HEK293 (cell line): ENCODE measurements around the gene RSBN1L.

ENCODE experiments used
- CTCF ChIA-PET: fragments of 350-600 bp; formaldehyde crosslinking; extraction: SDS; loops from one replicate; lab custom pipeline; 2021; ENCODE audit warnings: antibody characterized with exemption; lab: Yijun Ruan, JAX
- POLR2A ChIA-PET: fragments of 300-600 bp; formaldehyde crosslinking; extraction: SDS; loops from one replicate; lab custom pipeline; 2020; ENCODE audit warnings: antibody characterized with exemption, inconsistent platforms; lab: Yijun Ruan, JAX
- H3K27ac ChIP-seq: fragments of 200-500 bp; sonication (Bioruptor generic); 2 replicates; pipeline ENCODE4 v1.5.1; 2014; ENCODE audit warnings: low read depth, low read length, control low read depth, inconsistent platforms; ENCODE audit errors: extremely low read depth
- H3K36me3 ChIP-seq, 2 experiments: fragments of 200-500 bp in 1 of 2; sonication (Bioruptor generic) in 1 of 2; 1 replicate in 1 of 2; 2 replicates in 1 of 2; pipeline ENCODE4 v1.5.1; 2014 to 2017; ENCODE audit warnings: inconsistent platforms in 2 of 2, low read length in 2 of 2; ENCODE audit not compliant: control insufficient read depth in 2 of 2, insufficient read depth in 1 of 2
- H3K4me1 ChIP-seq: fragments of 200-500 bp; sonication (Bioruptor generic); 2 replicates; pipeline ENCODE4 v1.5.1; 2014; ENCODE audit warnings: mild to moderate bottlenecking, low read length, inconsistent platforms; ENCODE audit not compliant: control insufficient read depth, insufficient read depth
- H3K4me3 ChIP-seq: 2 replicates; pipeline ENCODE4 v1.5.1; 2011; ENCODE audit warnings: low read depth, mild to moderate bottlenecking, control low read depth, low read length, moderate library complexity
- H3K9me3 ChIP-seq: fragments of 200-500 bp; sonication (Bioruptor generic); 2 replicates; pipeline ENCODE4 v1.5.1; 2014; ENCODE audit warnings: low read depth, low read length, inconsistent platforms; ENCODE audit not compliant: control insufficient read depth, insufficient read depth
- CTCF ChIP-seq: fragments of 450-650 bp; formaldehyde crosslinking; IDR thresholded peaks from 2 replicates; pipeline ENCODE4 v1.5.1; 2016; ENCODE audit warnings: missing biosample characterization, missing genetic modification characterization
- GLIS1 ChIP-seq: fragments of 450-650 bp; formaldehyde crosslinking; IDR thresholded peaks from 2 replicates; pipeline ENCODE4 v1.5.1; 2016; ENCODE audit warnings: missing biosample characterization, missing genetic modification characterization
- REST ChIP-seq: fragments of 450-650 bp; formaldehyde crosslinking; IDR thresholded peaks from 2 replicates; pipeline ENCODE4 v1.5.1; 2016; ENCODE audit warnings: missing biosample characterization, missing genetic modification characterization
- ZBTB20 ChIP-seq: fragments of 450-650 bp; formaldehyde crosslinking; IDR thresholded peaks from 2 replicates; pipeline ENCODE4 v1.5.1; 2016; ENCODE audit warnings: missing biosample characterization, missing genetic modification characterization
- ZBTB48 ChIP-seq: fragments of 450-650 bp; formaldehyde crosslinking; IDR thresholded peaks from 2 replicates; pipeline ENCODE4 v1.5.1; 2016; ENCODE audit warnings: missing biosample characterization, missing genetic modification characterization
- ZNF16 ChIP-seq: fragments of 450-650 bp; formaldehyde crosslinking; IDR thresholded peaks from 2 replicates; pipeline ENCODE4 v1.5.1; 2016; ENCODE audit warnings: low read depth, missing biosample characterization, missing genetic modification characterization
- ZNF184 ChIP-seq: fragments of 450-650 bp; IDR thresholded peaks from 2 replicates; pipeline ENCODE4 v1.5.1; 2018; ENCODE audit warnings: missing biosample characterization, mild to moderate bottlenecking, missing genetic modification characterization
- ZNF214 ChIP-seq: fragments of 450-650 bp; formaldehyde crosslinking; IDR thresholded peaks from 2 replicates; pipeline ENCODE4 v1.5.1; 2017; ENCODE audit warnings: missing biosample characterization, mild to moderate bottlenecking, missing genetic modification characterization, borderline replicate concordance
- ZNF23 ChIP-seq: fragments of 450-650 bp; formaldehyde crosslinking; IDR thresholded peaks from 2 replicates; pipeline ENCODE4 v1.5.1; 2016; ENCODE audit warnings: missing biosample characterization, missing genetic modification characterization, borderline replicate concordance
- ZNF239 ChIP-seq: fragments of 450-650 bp; formaldehyde crosslinking; IDR thresholded peaks from 2 replicates; pipeline ENCODE4 v1.5.1; 2016; ENCODE audit warnings: missing biosample characterization, missing genetic modification characterization
- ZNF24 ChIP-seq: fragments of 450-650 bp; formaldehyde crosslinking; IDR thresholded peaks from 2 replicates; pipeline ENCODE4 v1.5.1; 2016; ENCODE audit warnings: missing biosample characterization, missing genetic modification characterization
- ZNF354C ChIP-seq: fragments of 450-650 bp; formaldehyde crosslinking; IDR thresholded peaks from 2 replicates; pipeline ENCODE4 v1.5.1; 2016; ENCODE audit warnings: missing biosample characterization, missing genetic modification characterization, low read depth, borderline replicate concordance
- ZNF366 ChIP-seq: fragments of 450-650 bp; formaldehyde crosslinking; conservative IDR thresholded peaks from 2 replicates; pipeline ENCODE4 v1.5.1; 2016; ENCODE audit warnings: missing biosample characterization, missing genetic modification characterization
- ZNF426 ChIP-seq: fragments of 450-650 bp; formaldehyde crosslinking; IDR thresholded peaks from 2 replicates; pipeline ENCODE4 v1.5.1; 2017; ENCODE audit warnings: missing biosample characterization, missing genetic modification characterization, mild to moderate bottlenecking, inconsistent platforms, moderate library complexity
- ZNF548 ChIP-seq: fragments of 450-650 bp; formaldehyde crosslinking; IDR thresholded peaks from 2 replicates; pipeline ENCODE4 v1.5.1; 2016; ENCODE audit warnings: missing biosample characterization, missing genetic modification characterization
- ZNF549 ChIP-seq: fragments of 450-650 bp; IDR thresholded peaks from 2 replicates; pipeline ENCODE4 v1.5.1; 2018; ENCODE audit warnings: missing biosample characterization, missing genetic modification characterization, mild to moderate bottlenecking, inconsistent platforms, moderate library complexity
- ZNF843 ChIP-seq: fragments of 450-650 bp; formaldehyde crosslinking; IDR thresholded peaks from 2 replicates; pipeline ENCODE4 v1.5.1; 2016; ENCODE audit warnings: missing biosample characterization, missing genetic modification characterization
- ZSCAN23 ChIP-seq: fragments of 450-650 bp; formaldehyde crosslinking; IDR thresholded peaks from 2 replicates; pipeline ENCODE4 v1.5.1; 2016; ENCODE audit warnings: missing biosample characterization, missing genetic modification characterization
- TF ChIP-seq, protein P1 (sequence below): fragments of 450-650 bp; formaldehyde crosslinking; IDR thresholded peaks from 2 replicates; pipeline ENCODE4 v1.5.1; 2017; ENCODE audit warnings: missing biosample characterization, missing genetic modification characterization

RSBN1L gene

GRCh38 chr7:77662869-77663268 lies 33.4 kb upstream of the RSBN1L start:
- Histone ChIP-seq H3K27ac (no peak overlapping the region), H3K4me3 (no peak overlapping the region), H3K9me3 (no peaks in the 10 kb centered on the region), H3K36me3 (no peaks in the 10 kb centered on the region; a peak in 1 of 3 replicates), H3K4me1 (peaks cover 3% of the 10 kb centered on the region; the same call in 1 of the 2 replicates)
- ChIA-PET POLR2A (no interaction called here), CTCF (no interaction called here)
- TF ChIP-seq, protein P1, sequence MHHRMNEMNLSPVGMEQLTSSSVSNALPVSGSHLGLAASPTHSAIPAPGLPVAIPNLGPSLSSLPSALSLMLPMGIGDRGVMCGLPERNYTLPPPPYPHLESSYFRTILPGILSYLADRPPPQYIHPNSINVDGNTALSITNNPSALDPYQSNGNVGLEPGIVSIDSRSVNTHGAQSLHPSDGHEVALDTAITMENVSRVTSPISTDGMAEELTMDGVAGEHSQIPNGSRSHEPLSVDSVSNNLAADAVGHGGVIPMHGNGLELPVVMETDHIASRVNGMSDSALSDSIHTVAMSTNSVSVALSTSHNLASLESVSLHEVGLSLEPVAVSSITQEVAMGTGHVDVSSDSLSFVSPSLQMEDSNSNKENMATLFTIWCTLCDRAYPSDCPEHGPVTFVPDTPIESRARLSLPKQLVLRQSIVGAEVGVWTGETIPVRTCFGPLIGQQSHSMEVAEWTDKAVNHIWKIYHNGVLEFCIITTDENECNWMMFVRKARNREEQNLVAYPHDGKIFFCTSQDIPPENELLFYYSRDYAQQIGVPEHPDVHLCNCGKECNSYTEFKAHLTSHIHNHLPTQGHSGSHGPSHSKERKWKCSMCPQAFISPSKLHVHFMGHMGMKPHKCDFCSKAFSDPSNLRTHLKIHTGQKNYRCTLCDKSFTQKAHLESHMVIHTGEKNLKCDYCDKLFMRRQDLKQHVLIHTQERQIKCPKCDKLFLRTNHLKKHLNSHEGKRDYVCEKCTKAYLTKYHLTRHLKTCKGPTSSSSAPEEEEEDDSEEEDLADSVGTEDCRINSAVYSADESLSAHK (tag by site-specific recombination): no peak
- peak; percentile 96 for TF ChIP-seq ZNF366 (tag by site-specific recombination)

DNA sequence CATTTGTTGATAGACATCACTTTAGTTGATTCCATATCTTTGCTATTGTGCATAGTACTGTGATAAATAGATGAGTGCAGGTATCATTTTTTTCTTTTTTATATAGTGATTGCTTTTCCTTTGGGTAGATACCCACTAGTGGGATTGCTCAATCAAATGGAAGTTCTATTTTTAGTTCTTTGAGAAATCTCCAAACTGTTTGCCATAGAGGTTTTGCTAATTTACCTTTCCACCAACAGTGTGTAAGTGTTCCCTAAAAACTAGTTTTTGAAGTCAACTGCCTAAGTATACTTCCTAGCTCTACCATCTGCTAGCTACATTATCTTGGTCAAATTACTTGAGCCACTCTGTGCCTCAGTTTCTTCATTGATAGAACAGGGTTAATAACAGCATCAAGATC lies 31.5 kb upstream of the RSBN1L start:
- Histone ChIP-seq H3K4me3 (no peak overlapping the region), H3K4me1 (peaks cover 3% of the 10 kb centered on the region; the same call in 1 of the 2 replicates), H3K27ac (no peak overlapping the region), H3K9me3 (no peaks in the 10 kb centered on the region), H3K36me3 (no peaks in the 10 kb centered on the region; a peak in 1 of 3 replicates)
- ChIA-PET CTCF (interaction anchor here (0.9 to 1.7 kb wide), 2 partner anchors 13 to 95 kb away, joined by 3 to 6 read pairs; no protein-coding TSS in a partner anchor), POLR2A (no interaction called here)
- TF ChIP-seq ZSCAN23 (tag by site-specific recombination) (no peak), ZNF214 (tag by site-specific recombination) (no peak), ZNF354C (tag by site-specific recombination) (no peak), ZBTB48 (tag by site-specific recombination) (no peak), GLIS1 (tag by site-specific recombination) (no peak), ZNF426 (no peak), ZNF23 (tag by site-specific recombination) (no peak), ZNF24 (tag by site-specific recombination) (no peak), ZNF549 (tag by site-specific recombination) (no peak), ZBTB20 (no peak), ZNF239 (tag by site-specific recombination) (no peak), ZNF843 (tag by site-specific recombination) (no peak), CTCF (tag by site-specific recombination) (no peak), ZNF548 (tag by site-specific recombination) (no peak), ZNF184 (tag by site-specific recombination) (no peak), ZNF16 (no peak), REST (tag by site-specific recombination) (no peak)
